NCI-H128 (cell line): ENCODE results near the gene RNF5.
"Not testable (repeated sequence)": the region's sequence is repeated elsewhere in the genome, so short reads cannot be mapped to it uniquely, and the experiment has no call there.

Experiments used
- DNase-seq: peaks from one replicate; lab custom pipeline; 2025; ENCODE audit not compliant: unreplicated experiment; lab: John Stamatoyannopoulos, UW

Gene RNF5

GRCh38 chr6:32177788-32178546 lies at the start of gene RNF5:
Gene RNF5 (plus strand): TSS chr6:32178405. CDS start chr6:32178512, 107 bp downstream.
- DNase-seq: peak; percentile 98

GRCh38 chr6:32128751-32129296 lies 49.4 kb upstream of the RNF5 start:
- DNase-seq: no peak

GRCh38 chr6:32129297-32130088 lies 48.7 kb upstream of the RNF5 start:
- peak; percentile 64 for DNase-seq

GRCh38 chr6:32131439-32131948 lies 46.7 kb upstream of the RNF5 start:
- no peak for DNase-seq

GRCh38 chr6:32132110-32132509 lies 46.1 kb upstream of the RNF5 start:
- DNase-seq: no peak

GRCh38 chr6:32133786-32134185 lies 44.4 kb upstream of the RNF5 start:
- DNase-seq: no peak

- DNase-seq: no peak
These were observed 40.8 kb upstream of the RNF5 start for GRCh38 chr6:32137454-32137853.

GRCh38 chr6:32139590-32139989 lies 38.6 kb upstream of the RNF5 start:
- no peak for DNase-seq

- no peak for DNase-seq
These were observed 37.7 kb upstream of the RNF5 start for GRCh38 chr6:32140420-32141046.

GRCh38 chr6:32144238-32144637 lies 34.0 kb upstream of the RNF5 start:
- DNase-seq: not testable (repeated sequence)

- no peak for DNase-seq
These were observed 31.9 kb upstream of the RNF5 start for GRCh38 chr6:32146287-32146686.

GRCh38 chr6:32146687-32147086 lies 31.5 kb upstream of the RNF5 start:
- no peak for DNase-seq

GRCh38 chr6:32147401-32148132 lies 30.6 kb upstream of the RNF5 start:
- DNase-seq: no peak

- no peak for DNase-seq
These were observed 29.7 kb upstream of the RNF5 start for GRCh38 chr6:32148289-32149091.

- DNase-seq: no peak
These were observed 29.0 kb upstream of the RNF5 start for GRCh38 chr6:32149092-32149755.

- no peak for DNase-seq
These were observed 28.0 kb upstream of the RNF5 start for GRCh38 chr6:32149932-32150870.

GRCh38 chr6:32151181-32151862 lies 26.9 kb upstream of the RNF5 start:
- no peak for DNase-seq
